IMR-90 (cell line): ENCODE measurements around the gene ALG13. TPM values are rescaled to one million over a fixed set of nuclear protein-coding genes. Genes with fewer than 3 reads are reported as not detected.

ENCODE experiments used
- ATAC-seq: fragments of 200-7000 bp; cut with Tn5 transposase; 2 replicates; pipeline ENCODE4 v1.9.1; 2020; ENCODE audit warnings: low read depth, mild to moderate bottlenecking, moderate library complexity
- BruUV-seq: library from RNA; stranded (reverse); fragments of 400-500 nt; replicated peaks from 2 replicates; lab custom pipeline; 2021; lab: Mats Ljungman, UMichigan
- CTCF ChIA-PET: fragments of 300-600 bp; formaldehyde crosslinking; extraction: SDS; loops from one replicate; lab custom pipeline; 2021; ENCODE audit warnings: antibody characterized with exemption; lab: Yijun Ruan, JAX
- POLR2A ChIA-PET: fragments of 300-600 bp; sonication (Branson Sonifier 250); formaldehyde crosslinking; loops from one replicate; lab custom pipeline; 2022; ENCODE audit warnings: antibody characterized with exemption; ENCODE audit not compliant: unreplicated experiment; lab: Charles Lee
- DNase-seq: peaks from one replicate; pipeline ENCODE4 v3.0.0; 2013
- H2AFZ ChIP-seq: replicated peaks from 2 replicates; pipeline ENCODE3; 2013; ENCODE audit warnings: low read length, mild to moderate bottlenecking; ENCODE audit not compliant: poor library complexity
- H2AK5ac ChIP-seq: 2 replicates; pipeline ENCODE4 v1.6.1; 2013; ENCODE audit warnings: low read depth, low read length, inconsistent platforms
- H2AK9ac ChIP-seq: replicated peaks from 2 replicates; pipeline ENCODE3; 2013; ENCODE audit warnings: mild to moderate bottlenecking, low read depth, low read length, moderate library complexity; ENCODE audit not compliant: poor library complexity
- H2BK120ac ChIP-seq: 2 replicates; pipeline ENCODE4 v1.6.1; 2013; ENCODE audit warnings: low read depth, low read length, inconsistent platforms
- H2BK15ac ChIP-seq: 3 replicates; pipeline ENCODE4 v1.6.1; 2013; ENCODE audit warnings: low read depth, low read length, inconsistent platforms
- H2BK20ac ChIP-seq: 2 replicates; pipeline ENCODE4 v1.6.1; 2013; ENCODE audit warnings: low read depth, mild to moderate bottlenecking, inconsistent platforms, low read length, moderate library complexity
- H2BK5ac ChIP-seq: 2 replicates; pipeline ENCODE4 v1.6.1; 2013; ENCODE audit warnings: mild to moderate bottlenecking, low read depth, low read length, inconsistent platforms; ENCODE audit not compliant: poor library complexity, severe bottlenecking
- H3K14ac ChIP-seq: replicated peaks from 2 replicates; pipeline ENCODE4 v1.6.1; 2013; ENCODE audit warnings: low read depth, low read length, inconsistent platforms
- H3K18ac ChIP-seq: 2 replicates; pipeline ENCODE4 v1.6.1; 2013; ENCODE audit warnings: low read depth, low read length, control low read depth
- H3K23ac ChIP-seq: 2 replicates; pipeline ENCODE4 v1.6.1; 2013; ENCODE audit warnings: low read depth, low read length, inconsistent platforms
- H3K27ac ChIP-seq: 2 replicates; pipeline ENCODE4 v1.5.1; 2013; ENCODE audit warnings: mild to moderate bottlenecking, control low read depth, low read length; ENCODE audit not compliant: insufficient read depth
- H3K27me3 ChIP-seq: 2 replicates; pipeline ENCODE4 v1.6.1; 2013; ENCODE audit warnings: low read length; ENCODE audit not compliant: control insufficient read depth, insufficient read depth
- H3K36me3 ChIP-seq: 2 replicates; pipeline ENCODE4 v1.6.1; 2013; ENCODE audit warnings: low read length, mixed read lengths; ENCODE audit not compliant: control insufficient read depth, insufficient read depth
- H3K4ac ChIP-seq: 2 replicates; pipeline ENCODE4 v1.6.1; 2013; ENCODE audit warnings: low read depth, low read length, inconsistent platforms
- H3K4me1 ChIP-seq: 2 replicates; pipeline ENCODE4 v1.6.1; 2013; ENCODE audit warnings: low read length, mixed read lengths; ENCODE audit not compliant: control insufficient read depth, insufficient read depth
- H3K4me2 ChIP-seq: 2 replicates; pipeline ENCODE4 v1.6.1; 2013; ENCODE audit warnings: low read depth, mild to moderate bottlenecking, control low read depth, low read length, moderate library complexity
- H3K4me3 ChIP-seq: 2 replicates; pipeline ENCODE4 v1.5.1; 2013; ENCODE audit warnings: low read depth, mild to moderate bottlenecking, control low read depth, low read length, moderate library complexity; ENCODE audit not compliant: insufficient read depth
- H3K56ac ChIP-seq: 2 replicates; pipeline ENCODE4 v1.6.1; 2013; ENCODE audit warnings: low read length, inconsistent platforms; ENCODE audit not compliant: insufficient read depth; ENCODE audit errors: extremely low read depth
- H3K79me1 ChIP-seq, 2 experiments: 2 replicates each; pipeline ENCODE4 v1.6.1; 2013; ENCODE audit warnings: low read length in 2 of 2, inconsistent platforms in 1 of 2, low read depth in 1 of 2
- H3K9ac ChIP-seq: 2 replicates; pipeline ENCODE4 v1.6.1; 2013; ENCODE audit warnings: low read depth, low read length, control low read depth
- H3K9me1 ChIP-seq: 2 replicates; pipeline ENCODE4 v1.6.1; 2013; ENCODE audit warnings: low read length, inconsistent platforms; ENCODE audit not compliant: insufficient read depth
- H3K9me3 ChIP-seq: 2 replicates; pipeline ENCODE4 v1.6.1; 2013; ENCODE audit warnings: low read length; ENCODE audit not compliant: control insufficient read depth, insufficient read depth
- H4K20me1 ChIP-seq: 2 replicates; pipeline ENCODE4 v1.6.1; 2013; ENCODE audit warnings: low read length, inconsistent platforms; ENCODE audit not compliant: insufficient read depth
- H4K5ac ChIP-seq: 2 replicates; pipeline ENCODE4 v1.6.1; 2013; ENCODE audit warnings: mild to moderate bottlenecking, low read depth, low read length, control low read depth
- H4K8ac ChIP-seq, 2 experiments: 2 replicates each; pipeline ENCODE4 v1.6.1; 2013; ENCODE audit warnings: low read depth in 2 of 2, low read length in 2 of 2, control low read depth in 1 of 2, inconsistent platforms in 1 of 2
- H4K91ac ChIP-seq: 2 replicates; pipeline ENCODE4 v1.6.1; 2013; ENCODE audit warnings: low read depth, low read length, inconsistent platforms; ENCODE audit not compliant: insufficient read depth
- CHD1 ChIP-seq: IDR thresholded peaks from 2 replicates; pipeline ENCODE4 v1.6.1; 2012; ENCODE audit warnings: low read depth, low read length, improper control_type of control experiment
- WGBS, 2 experiments: methylation state at CpG; one replicate each; pipeline versions ENCODE4 v1.1.5 to v1.1.7; 2013; ENCODE audit warnings: missing lambda C conversion rate in 2 of 2; ENCODE audit not compliant: insufficient read length in 1 of 2; ENCODE audit errors: extremely low coverage in 2 of 2; 5-methylcytosine and 5-hydroxymethylcytosine counted together
- dilution Hi-C: fragments of 300-500 bp; cut with HindIII; formaldehyde crosslinking; loops from one replicate; pipeline ENCODE4 v1.14.3; 2018; ENCODE audit warnings: low sequenced_read_pairs; ENCODE audit not compliant: unreplicated experiment
- in situ Hi-C: fragments of 300-500 bp; cut with MboI; formaldehyde crosslinking; loops from 3 replicates; pipeline ENCODE4 v1.14.3; 2019; ENCODE audit warnings: low sequenced_read_pairs, inconsistent platforms, mixed read lengths
- intact Hi-C: fragments of 100-400 bp; cut with micrococcal nuclease; formaldehyde crosslinking; loops from 2 replicates; pipeline ENCODE4 v1.10.0; 2022
- polyA plus RNA-seq, 3 experiments: library from polyadenylated mRNA; depleted of rRNA; stranded (reverse); fragments of >200 nt; gene quantifications; 2 replicates each; pipeline ENCODE4 v1.2.3, GENCODE V29; 2012; ENCODE audit warnings: low replicate concordance in 1 of 3
- total RNA-seq: library from RNA; depleted of rRNA; stranded (reverse); fragments of >200 nt; gene quantifications from 2 replicates; pipeline ENCODE4 v1.2.3, GENCODE V29; 2012

The ALG13 gene
- total and polyA plus RNA-seq, 2 of the 4 experiments (the other 2 are of a cell fraction): 42.7 to 54.0 TPM

DNA sequence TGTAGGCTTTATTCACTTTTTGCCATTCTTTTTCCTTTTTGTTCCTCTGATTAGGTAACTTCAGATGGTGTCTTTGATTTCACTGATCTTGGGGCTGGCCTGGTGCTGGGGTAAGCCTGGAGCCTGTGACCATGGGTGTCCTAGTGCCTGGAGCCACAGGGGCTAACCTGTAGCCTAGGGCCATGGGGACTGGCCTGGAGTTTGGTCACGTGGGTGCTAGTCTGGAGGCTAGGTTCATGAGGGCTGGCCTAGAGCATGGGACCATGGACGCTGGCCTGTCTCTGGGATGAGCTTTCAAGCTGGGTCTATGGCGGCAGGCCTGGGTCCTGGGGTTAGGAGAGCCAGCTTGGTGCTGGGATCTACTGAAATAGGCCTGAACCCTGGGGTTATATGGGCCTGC lies 32.2 kb upstream of the ALG13 start:
- H3K18ac ChIP-seq: no peak overlapping the region
- no peak overlapping the region for H3K4me2 ChIP-seq
- H2AK9ac ChIP-seq: no peak overlapping the region
- ATAC-seq (no peak), DNase-seq (no peak)
- H2BK5ac ChIP-seq: no peak overlapping the region
- no peaks in the 10 kb centered on the region; the same call in 1 of the 2 replicates for H3K9me1 ChIP-seq
- H3K36me3 ChIP-seq: no peaks in the 10 kb centered on the region
- CTCF ChIA-PET: no interaction called here
- intact Hi-C loops (no loop called here), in situ Hi-C loops (no loop called here), dilution Hi-C loops (no loop called here)
- H3K56ac ChIP-seq: no peak overlapping the region
- no peak for TF ChIP-seq CHD1
- H3K9me3 ChIP-seq: peaks cover 1% of the 10 kb centered on the region; the same call in 1 of the 2 replicates
- no peak overlapping the region for H2BK120ac ChIP-seq
- H4K8ac ChIP-seq: no peak overlapping the region
- H4K5ac ChIP-seq: no peak overlapping the region
- H3K27me3 ChIP-seq: no peaks in the 10 kb centered on the region
- no peak overlapping the region for H4K91ac ChIP-seq
- no peaks in the 10 kb centered on the region for H3K4me1 ChIP-seq
- POLR2A ChIA-PET: no interaction called here
- no peak overlapping the region for H2BK15ac ChIP-seq
- BruUV-seq: no TSS peak
- H2AFZ ChIP-seq: no peak overlapping the region
- H3K4ac ChIP-seq: no peak overlapping the region
- H3K9ac ChIP-seq: no peak overlapping the region
- no peak overlapping the region for H2AK5ac ChIP-seq
- WGBS, 2 experiments: no CpG with 5 or more reads among the region's 3 CpGs
- H4K20me1 ChIP-seq: no peaks in the 10 kb centered on the region
- no peak overlapping the region for H2BK20ac ChIP-seq
- no peak overlapping the region for H3K4me3 ChIP-seq
- H3K14ac ChIP-seq: no peak overlapping the region
- no peaks in the 10 kb centered on the region for H3K79me1 ChIP-seq
- no peak overlapping the region for H3K27ac ChIP-seq
- no peak overlapping the region for H3K23ac ChIP-seq
